OCI-LY1 (cell line): ENCODE results near the gene JPH2.
"Not testable (repeated sequence)": the region's sequence is repeated elsewhere in the genome, so short reads cannot be mapped to it uniquely, and the experiment has no call there.

Experiments used
- H2AFZ ChIP-seq: fragments of 200-600 bp; sonication (generic), shearing (Covaris generic); 2 replicates; pipeline ENCODE4 v1.6.0; 2014; ENCODE audit warnings: antibody characterized with exemption, mild to moderate bottlenecking, low read length
- H3F3A ChIP-seq: fragments of 200-600 bp; sonication (generic), shearing (Covaris generic); 2 replicates; pipeline ENCODE4 v1.6.0; 2014; ENCODE audit warnings: mild to moderate bottlenecking, antibody characterized with exemption, low read length, moderate library complexity; ENCODE audit not compliant: insufficient read depth
- H3K27ac ChIP-seq: fragments of 200-600 bp; sonication (generic); 2 replicates; pipeline ENCODE4 v1.5.1; 2014; ENCODE audit warnings: low read length, mixed run types, mild to moderate bottlenecking, low read depth; ENCODE audit not compliant: poor library complexity, severe bottlenecking
- H3K27me3 ChIP-seq: fragments of 200-600 bp; sonication (generic); 2 replicates; pipeline ENCODE4 v1.6.0; 2014; ENCODE audit warnings: antibody characterized with exemption, mild to moderate bottlenecking, low read length, moderate library complexity; ENCODE audit not compliant: insufficient read depth
- H3K36me3 ChIP-seq: fragments of 200-600 bp; sonication (generic); 2 replicates; pipeline ENCODE4 v1.6.1; 2014; ENCODE audit warnings: mild to moderate bottlenecking, antibody characterized with exemption, low read length, moderate library complexity, mixed read lengths; ENCODE audit not compliant: insufficient read depth
- H3K4me1 ChIP-seq: fragments of 200-600 bp; sonication (generic); 2 replicates; pipeline ENCODE4 v1.5.1; 2014; ENCODE audit warnings: mild to moderate bottlenecking, low read length, moderate library complexity; ENCODE audit not compliant: insufficient read depth, severe bottlenecking
- H3K4me2 ChIP-seq: fragments of 200-600 bp; sonication (generic), shearing (Covaris generic); 2 replicates; pipeline ENCODE4 v1.6.1; 2014; ENCODE audit warnings: low read length
- H3K4me3 ChIP-seq: fragments of 200-600 bp; sonication (generic); 2 replicates; pipeline ENCODE4 v1.5.1; 2014; ENCODE audit warnings: low read length, low read depth, mild to moderate bottlenecking, mixed read lengths; ENCODE audit not compliant: poor library complexity, severe bottlenecking
- H3K79me2 ChIP-seq: fragments of 200-600 bp; shearing (Covaris generic); 2 replicates; pipeline ENCODE4 v1.6.1; 2016; ENCODE audit warnings: mixed run types, low read length, mixed read lengths; ENCODE audit not compliant: insufficient read depth
- H3K9ac ChIP-seq: fragments of 200-600 bp; sonication (generic), shearing (Covaris generic); 2 replicates; pipeline ENCODE4 v1.6.1; 2014; ENCODE audit warnings: mild to moderate bottlenecking, low read length, mixed read lengths
- H3K9me2 ChIP-seq: fragments of 200-600 bp; sonication (generic), shearing (Covaris generic); 2 replicates; pipeline ENCODE4 v1.6.1; 2014; ENCODE audit warnings: low read depth, mild to moderate bottlenecking, low read length, mixed read lengths
- H3K9me3 ChIP-seq: fragments of 200-600 bp; shearing (Covaris generic); 2 replicates; pipeline ENCODE4 v1.6.1; 2014; ENCODE audit warnings: low read length, mixed read lengths
- H4K20me1 ChIP-seq: fragments of 200-600 bp; sonication (generic), shearing (Covaris generic); 2 replicates; pipeline ENCODE4 v1.6.0; 2016; ENCODE audit warnings: mild to moderate bottlenecking, low read length; ENCODE audit not compliant: insufficient read depth
- EZH2 ChIP-seq: fragments of 200-600 bp; sonication (generic), shearing (Covaris generic); IDR thresholded peaks from 2 replicates; pipeline ENCODE4 v1.8.0; 2017; ENCODE audit warnings: borderline replicate concordance, mixed run types, mild to moderate bottlenecking, antibody characterized with exemption, low read length, moderate library complexity, mixed read lengths
- TF ChIP-seq, protein P1 (sequence below): fragments of 200-600 bp; sonication (generic), shearing (Covaris generic); IDR thresholded peaks from 2 replicates; pipeline ENCODE4 v1.5.1; 2017; ENCODE audit warnings: mild to moderate bottlenecking, antibody characterized with exemption, low read length, moderate library complexity, mixed read lengths

Gene JPH2

DNA sequence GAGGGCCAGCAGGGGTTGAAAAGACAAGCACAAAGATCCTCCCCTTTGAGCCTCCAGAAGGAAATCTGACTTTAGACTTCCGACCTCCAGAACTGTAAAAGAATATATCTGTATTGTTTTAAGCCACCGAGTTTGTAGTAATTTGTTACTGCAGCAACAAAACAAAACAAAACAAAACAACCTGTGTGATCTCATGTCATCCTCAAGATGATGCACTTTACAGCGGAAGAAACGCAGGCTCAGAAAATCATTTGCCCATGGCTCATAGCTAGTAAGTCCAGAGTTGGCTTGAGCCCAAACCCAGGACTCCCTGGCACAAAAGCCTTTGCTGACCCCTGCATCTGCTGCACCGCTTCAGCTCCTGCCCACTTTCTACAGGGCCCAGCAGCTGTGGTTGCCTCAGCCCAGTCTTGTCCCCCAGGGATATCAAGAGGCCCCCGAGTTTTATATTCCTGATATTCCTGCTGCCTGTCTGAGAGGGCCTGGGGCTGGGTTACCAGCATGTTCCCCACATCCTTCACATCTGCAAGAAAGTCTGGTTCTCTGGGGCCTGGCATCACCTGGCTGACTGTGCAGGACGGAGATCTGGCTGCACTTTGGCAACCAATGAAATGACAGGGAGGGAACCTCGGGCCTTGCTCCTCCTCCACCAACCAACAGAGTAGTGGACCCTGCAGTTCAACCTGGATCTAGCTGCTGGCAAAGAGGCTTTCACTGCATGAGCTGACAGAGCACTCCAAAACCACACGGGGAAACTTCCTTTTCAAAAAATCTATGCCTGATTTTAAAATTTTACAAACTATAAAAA, 56.9 kb downstream of the JPH2 start:
- H3K4me1 ChIP-seq: no peaks in the 10 kb centered on the region
- no peak overlapping the region for H2AFZ ChIP-seq
- H4K20me1 ChIP-seq: no peaks in the 10 kb centered on the region
- no peak overlapping the region for H3K4me2 ChIP-seq
- no peaks in the 10 kb centered on the region for H3K36me3 ChIP-seq
- H3F3A ChIP-seq: no peaks in the 10 kb centered on the region
- no peak overlapping the region for H3K4me3 ChIP-seq
- TF ChIP-seq, protein P1, sequence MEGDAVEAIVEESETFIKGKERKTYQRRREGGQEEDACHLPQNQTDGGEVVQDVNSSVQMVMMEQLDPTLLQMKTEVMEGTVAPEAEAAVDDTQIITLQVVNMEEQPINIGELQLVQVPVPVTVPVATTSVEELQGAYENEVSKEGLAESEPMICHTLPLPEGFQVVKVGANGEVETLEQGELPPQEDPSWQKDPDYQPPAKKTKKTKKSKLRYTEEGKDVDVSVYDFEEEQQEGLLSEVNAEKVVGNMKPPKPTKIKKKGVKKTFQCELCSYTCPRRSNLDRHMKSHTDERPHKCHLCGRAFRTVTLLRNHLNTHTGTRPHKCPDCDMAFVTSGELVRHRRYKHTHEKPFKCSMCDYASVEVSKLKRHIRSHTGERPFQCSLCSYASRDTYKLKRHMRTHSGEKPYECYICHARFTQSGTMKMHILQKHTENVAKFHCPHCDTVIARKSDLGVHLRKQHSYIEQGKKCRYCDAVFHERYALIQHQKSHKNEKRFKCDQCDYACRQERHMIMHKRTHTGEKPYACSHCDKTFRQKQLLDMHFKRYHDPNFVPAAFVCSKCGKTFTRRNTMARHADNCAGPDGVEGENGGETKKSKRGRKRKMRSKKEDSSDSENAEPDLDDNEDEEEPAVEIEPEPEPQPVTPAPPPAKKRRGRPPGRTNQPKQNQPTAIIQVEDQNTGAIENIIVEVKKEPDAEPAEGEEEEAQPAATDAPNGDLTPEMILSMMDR: no peak
- TF ChIP-seq EZH2: no peak
- no peak overlapping the region for H3K27ac ChIP-seq
- 0 out of 2 replicates have a peak, but pooled peaks cover 10% of the 10 kb centered on the region for H3K27me3 ChIP-seq
- no peak overlapping the region for H3K9ac ChIP-seq
- no peaks in the 10 kb centered on the region for H3K79me2 ChIP-seq
- H3K9me3 ChIP-seq: no peaks in the 10 kb centered on the region
- H3K9me2 ChIP-seq: no peaks in the 10 kb centered on the region

DNA sequence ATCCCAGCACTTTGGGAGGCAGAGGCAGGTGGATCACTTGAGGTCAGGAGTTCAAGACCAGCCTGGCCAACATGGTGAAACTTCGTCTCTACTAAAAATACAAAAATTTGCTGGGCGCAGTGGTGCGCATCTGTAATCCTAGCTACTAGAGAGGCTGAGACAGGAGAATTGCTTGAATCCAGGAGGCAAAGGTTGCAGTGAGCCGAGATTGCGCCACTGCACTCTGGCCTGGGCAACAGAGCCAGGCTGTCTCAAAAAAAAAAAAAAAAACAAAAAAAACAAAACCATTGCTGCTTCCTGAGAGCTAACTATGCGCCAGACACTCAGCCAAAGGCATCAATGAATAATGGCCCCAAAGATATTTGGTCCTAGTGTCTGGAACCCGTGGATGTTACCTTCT, 57.7 kb downstream of the JPH2 start:
- not testable (repeated sequence) for H3K4me1 ChIP-seq, H3K9me2 ChIP-seq

DNA sequence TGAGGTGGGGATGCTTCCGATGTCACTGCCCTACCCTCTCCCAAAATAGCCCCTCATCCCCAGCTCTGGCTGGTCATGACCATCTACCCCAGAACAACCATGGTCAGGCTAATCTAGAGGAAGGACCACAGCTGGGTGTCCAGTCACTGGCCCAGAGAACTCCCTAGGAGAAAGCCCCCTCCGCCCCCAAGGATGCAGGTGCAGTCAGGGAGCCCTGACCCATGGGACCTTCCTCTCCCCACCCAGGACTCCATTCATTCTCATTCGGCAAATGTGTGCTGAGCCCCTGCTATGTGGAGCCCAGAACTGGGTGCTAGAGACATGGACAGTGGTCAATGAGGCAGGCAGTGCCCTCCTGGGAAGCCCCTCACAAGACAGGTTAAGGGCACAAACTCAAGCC, 60.5 kb downstream of the JPH2 start:
- Histone ChIP-seq H3K9me2 (no peaks in the 10 kb centered on the region), H3K4me1 (no peaks in the 10 kb centered on the region), H3K79me2 (no peaks in the 10 kb centered on the region), H3K9me3 (no peaks in the 10 kb centered on the region), H3F3A (no peaks in the 10 kb centered on the region), H4K20me1 (no peaks in the 10 kb centered on the region), H3K27me3 (0 out of 2 replicates have a peak, but pooled peaks cover 10% of the 10 kb centered on the region), H3K27ac (no peak overlapping the region), H3K4me2 (no peak overlapping the region), H3K9ac (no peak overlapping the region), H3K4me3 (no peak overlapping the region), H3K36me3 (no peaks in the 10 kb centered on the region), H2AFZ (no peak overlapping the region)
- no peak for TF ChIP-seq EZH2
- TF ChIP-seq, protein P1: no peak

More for the DNA sequence above, 57.7 kb downstream of the JPH2 start:
- H3K9ac ChIP-seq, H3F3A ChIP-seq, H2AFZ ChIP-seq, H3K4me3 ChIP-seq, H3K9me3 ChIP-seq, H3K36me3 ChIP-seq, H3K27ac ChIP-seq, H4K20me1 ChIP-seq, H3K4me2 ChIP-seq, H3K79me2 ChIP-seq: not testable (repeated sequence)
- 0 out of 2 replicates have a peak, but pooled peaks cover 10% of the 10 kb centered on the region for H3K27me3 ChIP-seq
